SU-DHL-6 (cell line): ENCODE data around the gene MDFIC.

Experiments used
- H2AFZ ChIP-seq: fragments of 200-600 bp; sonication (generic); 2 replicates; pipeline ENCODE4 v1.6.1; 2014; ENCODE audit warnings: low read depth, mild to moderate bottlenecking, moderate library complexity, mixed read lengths, antibody characterized with exemption, low read length; ENCODE audit not compliant: severe bottlenecking
- H3F3A ChIP-seq: fragments of 200-600 bp; shearing (Covaris generic); 2 replicates; pipeline ENCODE4 v1.6.0; 2016; ENCODE audit warnings: antibody characterized with exemption, mild to moderate bottlenecking; ENCODE audit not compliant: insufficient read depth
- H3K27ac ChIP-seq: fragments of 200-600 bp; sonication (generic); 2 replicates; pipeline ENCODE4 v1.5.1; 2016; ENCODE audit warnings: low read depth, mild to moderate bottlenecking, low read length, moderate library complexity, mixed read lengths
- H3K27me3 ChIP-seq: fragments of 200-600 bp; sonication (generic), shearing (Covaris generic); 2 replicates; pipeline ENCODE4 v1.6.0; 2014; ENCODE audit warnings: mild to moderate bottlenecking, low read length
- H3K36me3 ChIP-seq: fragments of 200-600 bp; sonication (generic); 2 replicates; pipeline ENCODE4 v1.6.1; 2014; ENCODE audit warnings: mild to moderate bottlenecking, low read length, mixed read lengths
- H3K4me2 ChIP-seq: fragments of 300-600, 200-600 bp; shearing (Covaris generic), sonication (generic); 2 replicates; pipeline ENCODE4 v1.6.0; 2014; ENCODE audit warnings: low read length, low read depth, mild to moderate bottlenecking; ENCODE audit not compliant: poor library complexity, severe bottlenecking
- H3K4me3 ChIP-seq: fragments of 200-600 bp; sonication (generic); 2 replicates; pipeline ENCODE4 v1.5.1; 2014; ENCODE audit warnings: antibody characterized with exemption, low read length, mild to moderate bottlenecking, mixed read lengths; ENCODE audit not compliant: insufficient read depth, poor library complexity, severe bottlenecking
- H3K79me2 ChIP-seq: fragments of 200-600 bp; sonication (generic); 2 replicates; pipeline ENCODE4 v1.6.1; 2014; ENCODE audit warnings: mild to moderate bottlenecking, low read length, moderate library complexity; ENCODE audit not compliant: insufficient read depth
- H3K9ac ChIP-seq: fragments of 200-600 bp; sonication (generic); 2 replicates; pipeline ENCODE4 v1.7.0; 2014; ENCODE audit warnings: mild to moderate bottlenecking, low read length
- H3K9me2 ChIP-seq: fragments of 200-600 bp; sonication (generic); replicated peaks from 2 replicates; pipeline ENCODE4 v1.6.1; 2014; ENCODE audit warnings: low read length; ENCODE audit not compliant: insufficient read depth
- H3K9me3 ChIP-seq: fragments of 200-600 bp; sonication (generic); 2 replicates; pipeline ENCODE4 v1.6.1; 2014; ENCODE audit warnings: low read length, mixed read lengths; ENCODE audit not compliant: insufficient read depth
- H4K20me1 ChIP-seq: fragments of 200-600 bp; sonication (generic); 2 replicates; pipeline ENCODE4 v1.6.1; 2014; ENCODE audit warnings: low read depth, mild to moderate bottlenecking, antibody characterized with exemption, low read length, moderate library complexity, mixed read lengths
- EZH2phosphoT487 ChIP-seq: fragments of 200-600 bp; sonication (generic), shearing (Covaris generic); conservative IDR thresholded peaks from 2 replicates; pipeline ENCODE4 v1.6.1; 2018; ENCODE audit warnings: mild to moderate bottlenecking, antibody characterized with exemption, low read length, moderate library complexity, mixed read lengths
- TF ChIP-seq, protein P1 (sequence below): fragments of 200-600 bp; sonication (generic); IDR thresholded peaks from one replicate; pipeline ENCODE4 v1.5.1; 2017; ENCODE audit warnings: antibody characterized with exemption, mild to moderate bottlenecking, low read length, moderate library complexity; ENCODE audit not compliant: insufficient read depth, poor library complexity, severe bottlenecking

Gene MDFIC

DNA sequence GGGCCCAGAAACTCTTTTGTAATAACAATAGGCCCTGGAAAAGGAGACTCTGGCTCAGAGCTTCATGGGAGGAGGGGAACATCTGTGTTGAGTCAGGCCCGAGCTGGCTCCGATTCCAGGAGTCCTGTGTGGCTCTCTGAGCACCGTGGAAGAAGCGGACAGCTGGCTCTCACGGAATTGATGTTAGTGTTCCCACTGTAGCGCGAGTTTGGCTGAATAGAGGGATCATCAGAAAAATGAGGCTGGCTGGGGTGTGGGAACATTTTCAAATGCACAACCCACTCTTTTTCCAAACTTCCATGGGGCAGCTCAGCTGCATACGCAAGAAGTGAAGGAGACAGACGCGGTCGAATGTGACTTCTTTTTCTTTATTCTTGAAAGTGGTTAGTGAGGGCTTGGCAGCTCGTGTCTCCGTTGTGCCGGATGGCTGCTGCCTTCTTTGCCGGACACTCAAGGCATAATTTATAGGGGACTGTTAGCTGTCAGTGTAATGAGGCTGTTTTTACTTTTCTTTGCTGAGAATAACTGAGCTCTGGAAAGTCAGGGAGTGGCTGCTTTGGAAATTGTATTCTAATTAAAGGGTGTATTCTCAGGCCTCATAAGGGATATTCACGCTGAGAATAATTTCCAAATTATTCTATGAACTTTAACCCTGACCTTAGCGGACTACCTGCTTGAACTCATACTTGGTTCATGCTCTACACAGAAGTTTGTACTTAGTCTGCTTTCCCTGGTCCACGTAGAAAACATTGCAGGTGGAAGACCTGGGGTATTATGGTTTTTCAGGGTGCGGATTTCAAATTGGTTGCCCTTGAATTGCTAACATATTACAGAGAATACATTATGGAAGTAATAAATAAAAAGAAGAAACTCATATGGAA, 23.1 kb downstream of the MDFIC start:
- no peaks in the 10 kb centered on the region for H3F3A ChIP-seq
- no peaks in the 10 kb centered on the region for H3K9me3 ChIP-seq
- no peaks in the 10 kb centered on the region for H3K36me3 ChIP-seq
- H3K79me2 ChIP-seq, result no peaks in the 10 kb centered on the region
- no peaks in the 10 kb centered on the region for H3K9me2 ChIP-seq
- no peak for TF ChIP-seq EZH2phosphoT487
- TF ChIP-seq, protein P1, sequence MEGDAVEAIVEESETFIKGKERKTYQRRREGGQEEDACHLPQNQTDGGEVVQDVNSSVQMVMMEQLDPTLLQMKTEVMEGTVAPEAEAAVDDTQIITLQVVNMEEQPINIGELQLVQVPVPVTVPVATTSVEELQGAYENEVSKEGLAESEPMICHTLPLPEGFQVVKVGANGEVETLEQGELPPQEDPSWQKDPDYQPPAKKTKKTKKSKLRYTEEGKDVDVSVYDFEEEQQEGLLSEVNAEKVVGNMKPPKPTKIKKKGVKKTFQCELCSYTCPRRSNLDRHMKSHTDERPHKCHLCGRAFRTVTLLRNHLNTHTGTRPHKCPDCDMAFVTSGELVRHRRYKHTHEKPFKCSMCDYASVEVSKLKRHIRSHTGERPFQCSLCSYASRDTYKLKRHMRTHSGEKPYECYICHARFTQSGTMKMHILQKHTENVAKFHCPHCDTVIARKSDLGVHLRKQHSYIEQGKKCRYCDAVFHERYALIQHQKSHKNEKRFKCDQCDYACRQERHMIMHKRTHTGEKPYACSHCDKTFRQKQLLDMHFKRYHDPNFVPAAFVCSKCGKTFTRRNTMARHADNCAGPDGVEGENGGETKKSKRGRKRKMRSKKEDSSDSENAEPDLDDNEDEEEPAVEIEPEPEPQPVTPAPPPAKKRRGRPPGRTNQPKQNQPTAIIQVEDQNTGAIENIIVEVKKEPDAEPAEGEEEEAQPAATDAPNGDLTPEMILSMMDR, result no peak
- no peaks in the 10 kb centered on the region for H4K20me1 ChIP-seq
- H3K4me3 ChIP-seq, result no peak overlapping the region
- H3K27ac ChIP-seq, result no peak overlapping the region
- H3K27me3 ChIP-seq, result no peaks in the 10 kb centered on the region
- H2AFZ ChIP-seq, result no peak overlapping the region
- no peak overlapping the region for H3K9ac ChIP-seq
- no peak overlapping the region for H3K4me2 ChIP-seq

DNA sequence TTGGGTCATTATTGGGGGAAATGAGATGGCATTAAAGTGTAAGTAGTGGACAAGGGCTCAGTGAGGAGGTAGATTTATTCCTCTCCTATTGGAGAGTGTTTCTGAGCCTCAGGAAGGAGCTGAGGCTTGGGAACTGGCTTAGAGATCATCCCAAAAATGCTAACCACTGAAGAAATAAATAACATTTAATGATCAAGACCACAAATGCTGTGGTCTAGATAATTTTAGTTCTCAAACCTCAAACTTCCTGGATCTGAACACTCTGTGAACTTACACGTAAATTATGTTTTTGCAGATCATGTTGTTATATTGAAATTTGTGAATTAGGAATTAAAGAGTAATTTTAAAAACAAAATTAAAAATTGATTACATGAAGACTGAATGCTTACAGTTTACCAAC, 27.3 kb downstream of the MDFIC start:
- H3K9me3 ChIP-seq, result no peaks in the 10 kb centered on the region
- H3F3A ChIP-seq, result no peaks in the 10 kb centered on the region
- no peaks in the 10 kb centered on the region for H3K9me2 ChIP-seq
- no peaks in the 10 kb centered on the region for H3K36me3 ChIP-seq
- H4K20me1 ChIP-seq, result no peaks in the 10 kb centered on the region
- no peak overlapping the region for H3K4me3 ChIP-seq
- no peak overlapping the region for H3K4me2 ChIP-seq
- H3K9ac ChIP-seq, result no peak overlapping the region
- no peaks in the 10 kb centered on the region for H3K27me3 ChIP-seq
- TF ChIP-seq EZH2phosphoT487, result no peak
- TF ChIP-seq, protein P1, result no peak
- no peaks in the 10 kb centered on the region for H3K79me2 ChIP-seq
- H2AFZ ChIP-seq, result no peak overlapping the region
- H3K27ac ChIP-seq, result no peak overlapping the region

GRCh38 chr7:114952296-114952695, 30.4 kb downstream of the MDFIC start:
- Histone ChIP-seq H4K20me1 (no peaks in the 10 kb centered on the region), H3K4me3 (no peak overlapping the region), H2AFZ (no peak overlapping the region), H3K9ac (no peak overlapping the region), H3K4me2 (no peak overlapping the region), H3K79me2 (no peaks in the 10 kb centered on the region), H3F3A (no peaks in the 10 kb centered on the region), H3K36me3 (no peaks in the 10 kb centered on the region), H3K27me3 (no peaks in the 10 kb centered on the region), H3K9me3 (no peaks in the 10 kb centered on the region), H3K9me2 (no peaks in the 10 kb centered on the region), H3K27ac (no peak overlapping the region)
- TF ChIP-seq EZH2phosphoT487, result no peak
- TF ChIP-seq, protein P1, result no peak
